DMS 273 (cell line): ENCODE data around the gene CARD6.
"Not testable (repeated sequence)": the region's sequence is repeated elsewhere in the genome, so short reads cannot be mapped to it uniquely, and the experiment has no call there.

ENCODE experiments used
- DNase-seq: peaks from one replicate; lab custom pipeline; 2025; ENCODE audit not compliant: unreplicated experiment; lab: John Stamatoyannopoulos, UW

The CARD6 gene, protein sequence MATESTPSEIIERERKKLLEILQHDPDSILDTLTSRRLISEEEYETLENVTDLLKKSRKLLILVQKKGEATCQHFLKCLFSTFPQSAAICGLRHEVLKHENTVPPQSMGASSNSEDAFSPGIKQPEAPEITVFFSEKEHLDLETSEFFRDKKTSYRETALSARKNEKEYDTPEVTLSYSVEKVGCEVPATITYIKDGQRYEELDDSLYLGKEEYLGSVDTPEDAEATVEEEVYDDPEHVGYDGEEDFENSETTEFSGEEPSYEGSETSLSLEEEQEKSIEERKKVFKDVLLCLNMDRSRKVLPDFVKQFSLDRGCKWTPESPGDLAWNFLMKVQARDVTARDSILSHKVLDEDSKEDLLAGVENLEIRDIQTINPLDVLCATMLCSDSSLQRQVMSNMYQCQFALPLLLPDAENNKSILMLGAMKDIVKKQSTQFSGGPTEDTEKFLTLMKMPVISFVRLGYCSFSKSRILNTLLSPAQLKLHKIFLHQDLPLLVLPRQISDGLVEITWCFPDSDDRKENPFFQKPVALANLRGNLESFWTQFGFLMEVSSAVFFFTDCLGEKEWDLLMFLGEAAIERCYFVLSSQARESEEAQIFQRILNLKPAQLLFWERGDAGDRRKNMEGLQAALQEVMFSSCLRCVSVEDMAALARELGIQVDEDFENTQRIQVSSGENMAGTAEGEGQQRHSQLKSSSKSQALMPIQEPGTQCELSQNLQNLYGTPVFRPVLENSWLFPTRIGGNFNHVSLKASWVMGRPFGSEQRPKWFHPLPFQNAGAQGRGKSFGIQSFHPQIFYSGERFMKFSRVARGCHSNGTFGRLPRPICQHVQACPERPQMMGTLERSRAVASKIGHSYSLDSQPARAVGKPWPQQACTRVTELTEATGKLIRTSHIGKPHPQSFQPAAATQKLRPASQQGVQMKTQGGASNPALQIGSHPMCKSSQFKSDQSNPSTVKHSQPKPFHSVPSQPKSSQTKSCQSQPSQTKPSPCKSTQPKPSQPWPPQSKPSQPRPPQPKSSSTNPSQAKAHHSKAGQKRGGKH

GRCh38 chr5:40841068-40841805 lies at the start of gene CARD6:
TSS of gene CARD6 (plus strand) at chr5:40841367. CDS start at chr5:40841383, 16 bp downstream.
- no peak for DNase-seq

GRCh38 chr5:40791715-40792139 lies 49.4 kb upstream of the CARD6 start:
- DNase-seq: no peak

DNA sequence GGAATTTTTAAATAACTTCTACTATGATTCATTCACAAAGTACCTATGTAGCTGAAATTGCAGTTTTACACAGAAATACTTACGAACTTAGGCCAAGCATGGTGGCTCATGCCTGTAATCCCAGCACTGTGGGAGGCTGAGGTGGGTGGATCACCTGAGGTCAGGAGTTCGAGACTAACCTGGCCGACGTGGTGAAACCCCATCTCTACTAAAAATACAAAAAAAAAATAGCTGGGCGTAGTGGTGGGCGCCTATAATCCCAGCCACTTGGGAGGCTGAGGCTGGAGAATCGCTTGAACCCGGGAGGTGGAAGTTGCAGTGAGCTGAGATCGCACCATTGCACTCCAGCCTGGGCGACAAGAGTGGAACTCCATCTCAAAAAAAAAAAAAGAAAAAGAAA lies 48.5 kb upstream of the CARD6 start:
- not testable (repeated sequence) for DNase-seq

GRCh38 chr5:40794340-40794739 lies 46.8 kb upstream of the CARD6 start:
- DNase-seq: not testable (repeated sequence)

- not testable (repeated sequence) for DNase-seq
Observed at GRCh38 chr5:40794877-40795276, 46.3 kb upstream of the CARD6 start.

- DNase-seq: no peak
Observed at GRCh38 chr5:40796487-40796889, 44.7 kb upstream of the CARD6 start.

- peak; percentile 90 for DNase-seq
Observed at GRCh38 chr5:40797273-40798011, 43.7 kb upstream of the CARD6 start.

DNA sequence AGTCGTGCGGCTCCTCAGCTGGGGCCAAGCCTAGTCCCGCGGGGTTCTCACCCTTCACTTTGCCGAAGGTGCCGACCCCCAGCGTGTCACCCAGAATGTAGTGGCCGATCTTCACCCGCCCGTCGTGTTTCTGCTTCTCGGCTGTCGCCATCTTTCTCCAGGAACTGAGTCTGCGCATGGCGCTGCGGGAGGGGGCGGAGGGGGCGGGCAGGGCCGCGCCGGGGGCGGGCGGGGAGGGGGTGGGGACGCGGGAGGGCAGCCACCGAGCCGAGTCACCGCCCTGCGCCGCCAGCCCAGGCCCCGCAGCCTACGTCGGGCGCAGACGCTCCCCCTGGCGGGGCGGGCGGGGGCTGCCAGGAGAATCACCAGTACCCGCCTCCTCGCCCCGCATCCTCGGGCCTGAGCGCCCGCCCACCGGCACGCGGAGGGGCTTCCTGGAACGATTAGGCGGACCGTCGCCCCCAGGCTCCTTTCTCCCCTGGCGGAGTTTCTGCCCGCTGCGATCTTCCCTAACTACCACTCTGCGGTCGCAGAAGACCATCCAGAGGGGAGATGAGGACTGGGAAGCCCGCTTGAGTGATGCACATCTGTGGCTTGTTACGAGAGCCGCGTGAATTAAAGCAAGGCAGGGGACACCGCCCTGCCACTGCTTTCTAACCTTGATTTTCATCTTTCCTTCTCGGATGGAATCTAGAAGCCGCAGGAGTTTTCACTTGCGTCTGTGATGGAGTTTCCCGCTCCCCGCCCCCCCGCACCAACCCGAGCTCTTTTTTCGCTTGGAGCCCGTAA lies 43.0 kb upstream of the CARD6 start, which contains the start of gene PRKAA1:
Gene PRKAA1, minus strand, starts transcription at position 363 of the 789 bp plus-strand sequence. Its CDS starts 185 bp downstream, at position 178.
- DNase-seq: peak; percentile 96

DNA sequence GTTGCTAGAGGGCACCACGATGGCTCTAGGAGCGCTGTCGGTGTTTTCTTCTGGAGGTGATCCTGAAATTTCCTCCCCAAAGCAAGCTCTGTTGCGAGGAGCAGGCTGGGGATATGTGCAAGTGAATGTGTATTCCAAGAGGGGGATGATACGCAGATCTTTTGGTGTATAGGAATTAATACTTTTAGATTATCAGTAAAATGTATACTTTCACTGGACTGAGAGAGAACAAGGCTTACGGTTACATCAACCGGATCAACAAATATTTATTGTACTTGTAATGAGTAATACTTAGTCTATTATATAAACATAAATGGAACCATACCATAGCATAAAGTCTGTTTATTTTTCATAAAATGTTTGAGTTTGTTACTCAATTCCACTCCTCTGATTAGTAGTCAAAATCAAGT lies 42.4 kb upstream of the CARD6 start:
- DNase-seq: no peak

DNA sequence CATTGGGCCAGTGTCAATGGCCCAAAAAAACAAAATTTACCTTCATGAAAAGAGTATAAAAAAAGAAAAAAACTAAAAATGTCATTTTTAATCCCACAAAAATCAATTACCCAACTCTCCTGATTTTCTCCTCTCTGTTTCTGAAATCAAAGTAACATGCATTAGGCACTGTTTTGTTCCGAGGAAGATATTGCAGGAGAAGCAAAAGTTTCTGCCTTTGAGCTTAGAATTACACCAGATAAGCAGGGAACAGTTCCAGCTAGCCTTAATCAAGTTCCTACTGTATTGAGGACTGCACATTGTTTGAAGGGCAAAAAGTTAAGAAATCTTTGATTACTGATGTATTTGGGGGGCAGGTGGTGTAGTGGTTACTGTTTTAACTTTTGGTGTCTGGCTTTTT lies 41.9 kb upstream of the CARD6 start:
- peak; percentile 11 for DNase-seq

DNA sequence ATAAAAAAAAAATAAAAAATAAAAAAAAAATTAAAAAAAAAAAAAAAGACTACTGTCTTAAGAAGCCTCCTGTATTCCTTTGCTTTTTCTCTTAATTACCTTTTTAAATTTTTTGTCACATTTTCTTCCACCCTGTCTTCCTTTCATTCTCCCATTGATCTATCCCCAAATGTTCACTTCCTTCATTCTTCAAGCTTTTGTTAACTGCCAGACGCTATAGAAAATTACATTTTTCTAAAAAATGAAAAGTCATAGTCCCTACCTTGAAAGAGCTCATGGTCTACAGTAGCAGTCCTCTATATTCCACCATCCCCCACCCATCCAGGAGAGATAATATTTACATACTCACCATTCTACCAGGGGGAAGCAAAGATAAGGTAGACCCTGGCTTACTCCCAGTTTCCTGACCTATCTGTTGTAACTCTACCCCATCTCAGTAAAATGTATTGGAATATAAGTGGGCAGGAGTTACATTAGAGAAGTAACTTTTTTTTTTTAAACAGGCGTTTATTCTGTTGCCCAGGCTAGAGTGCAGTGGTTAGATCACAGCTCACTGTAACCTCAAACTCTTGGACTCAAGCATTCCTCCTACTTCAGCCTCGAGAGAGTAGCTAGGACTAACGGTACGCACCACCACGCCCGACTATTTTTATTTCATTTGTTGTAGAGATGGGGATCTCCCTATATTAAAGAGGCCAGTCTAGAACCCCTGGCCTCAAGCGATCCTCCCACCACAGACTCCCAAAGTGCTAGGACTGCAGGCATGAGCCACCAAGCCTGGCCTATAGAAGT lies 39.2 kb upstream of the CARD6 start:
- DNase-seq: no peak

DNA sequence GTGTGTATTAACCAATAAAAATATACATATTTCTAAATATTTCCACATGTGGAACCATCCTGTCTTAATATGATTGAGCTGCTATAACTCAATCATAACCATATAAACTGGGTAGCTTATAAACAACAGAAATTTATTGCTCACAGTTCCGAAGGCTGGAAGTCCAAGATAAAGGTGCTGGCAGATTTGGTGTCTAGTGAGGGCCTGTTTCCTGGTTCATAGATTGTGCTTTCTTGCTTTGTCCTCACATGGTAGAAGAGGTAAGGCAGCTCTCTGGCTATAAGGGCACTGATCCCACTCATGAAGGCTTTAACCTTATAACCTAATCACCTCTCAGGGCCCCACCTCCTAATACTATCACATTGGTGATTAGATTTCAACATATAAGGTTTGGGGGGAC lies 29.0 kb upstream of the CARD6 start:
- DNase-seq: no peak

GRCh38 chr5:40813698-40814281 lies 27.4 kb upstream of the CARD6 start:
- no peak for DNase-seq

GRCh38 chr5:40823459-40823858 lies 17.7 kb upstream of the CARD6 start:
- DNase-seq: peak; percentile 29

DNA sequence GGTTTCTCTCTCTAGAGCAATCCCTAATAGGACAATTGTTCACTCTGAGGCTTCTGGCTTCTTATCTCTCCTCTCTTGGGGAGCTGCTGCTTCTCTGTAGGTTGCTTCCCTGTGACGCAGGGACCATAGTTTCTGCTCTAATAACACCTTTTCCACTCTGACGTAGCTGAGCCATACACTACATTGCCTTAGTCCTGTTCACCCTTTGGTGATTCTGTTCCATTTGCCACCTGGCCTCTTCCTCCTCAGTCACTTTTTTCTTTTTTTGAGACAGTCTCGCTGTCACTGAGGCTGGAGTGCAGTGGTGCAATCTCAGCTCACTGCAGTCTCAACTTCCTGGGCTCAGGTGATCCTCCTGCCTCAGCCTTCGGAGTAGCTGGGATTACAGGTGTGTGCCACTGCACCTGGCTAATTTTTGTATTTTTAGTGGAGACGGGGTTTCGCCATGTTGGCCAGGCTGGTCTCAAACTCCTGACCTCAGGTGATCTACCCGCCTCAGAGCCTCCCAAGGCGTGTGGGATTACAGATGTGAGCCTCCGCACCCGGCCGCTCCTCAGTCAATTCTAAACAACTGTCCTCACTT lies 15.6 kb upstream of the CARD6 start:
- peak; percentile 74 for DNase-seq

DNA sequence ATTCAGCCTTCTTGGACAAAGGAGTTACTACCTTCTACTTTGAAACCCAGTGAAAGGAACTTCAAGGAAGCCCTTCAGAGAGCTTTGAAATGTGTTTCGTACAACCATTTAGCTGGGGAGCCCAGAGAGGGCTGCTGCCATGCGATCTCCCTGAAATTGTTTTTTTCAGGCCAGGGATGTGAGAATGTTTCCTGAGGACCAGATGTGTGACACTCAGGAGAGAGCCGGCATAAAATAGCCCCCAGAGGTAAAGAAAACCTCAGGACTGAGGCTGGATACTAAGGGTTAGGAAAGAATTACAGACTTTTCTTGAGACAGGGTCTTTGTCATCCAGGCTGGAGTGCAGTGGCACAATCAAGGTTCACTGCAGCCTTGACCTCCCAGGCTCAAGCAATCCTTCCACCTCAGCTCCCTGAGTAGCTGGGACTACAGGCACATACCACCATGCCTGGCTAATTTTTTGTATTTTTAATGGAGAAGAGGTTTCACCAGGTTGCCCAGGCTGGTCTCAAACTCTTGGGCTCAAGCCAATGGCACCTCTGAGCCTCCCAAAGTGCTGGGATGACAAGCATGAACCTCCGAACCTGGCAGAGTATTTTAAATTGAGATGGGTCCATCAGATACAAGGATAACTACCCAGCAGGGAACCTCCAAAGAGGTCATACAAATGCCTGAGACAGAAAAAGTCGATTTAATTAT lies 14.5 kb upstream of the CARD6 start:
- DNase-seq: peak; percentile 53
